ENCODE data around the gene SVIL.

SVIL gene

DNA sequence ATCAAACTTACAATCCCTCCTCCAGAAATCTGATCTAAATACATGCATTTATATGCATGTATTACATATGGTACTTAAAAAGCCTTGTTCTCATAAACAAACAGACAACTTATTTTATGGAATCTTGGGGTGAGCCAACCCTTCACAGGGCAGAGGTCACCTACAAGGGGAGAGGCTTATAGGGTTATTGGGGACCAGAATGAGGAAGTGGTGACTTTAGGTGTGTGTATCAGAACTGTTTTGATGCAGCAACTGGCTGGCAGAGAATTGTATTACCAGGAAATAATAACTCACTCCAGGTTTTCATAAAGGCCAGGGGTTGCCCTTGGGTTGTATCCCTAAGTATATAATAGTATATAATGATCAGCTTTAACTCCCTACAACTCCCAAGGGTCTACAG lies 91.1 kb downstream of the SVIL start:
- Histone ChIP-seq H3K27ac (peak overlapping the region in 1 of 2 donors; percentile 13), H3K27me3 (no peaks in the 10 kb centered on the region), H3K9me3 (no peaks in the 10 kb centered on the region), H3K4me1 (peaks cover 0 to 60% (median 24%) of the 10 kb centered on the region in 4 donors), H3K4me3 (no peak overlapping the region), H3K36me3 (peaks cover 8 to 28% (median 12%) of the 10 kb centered on the region in 3 donors)
- TF ChIP-seq, protein P1, sequence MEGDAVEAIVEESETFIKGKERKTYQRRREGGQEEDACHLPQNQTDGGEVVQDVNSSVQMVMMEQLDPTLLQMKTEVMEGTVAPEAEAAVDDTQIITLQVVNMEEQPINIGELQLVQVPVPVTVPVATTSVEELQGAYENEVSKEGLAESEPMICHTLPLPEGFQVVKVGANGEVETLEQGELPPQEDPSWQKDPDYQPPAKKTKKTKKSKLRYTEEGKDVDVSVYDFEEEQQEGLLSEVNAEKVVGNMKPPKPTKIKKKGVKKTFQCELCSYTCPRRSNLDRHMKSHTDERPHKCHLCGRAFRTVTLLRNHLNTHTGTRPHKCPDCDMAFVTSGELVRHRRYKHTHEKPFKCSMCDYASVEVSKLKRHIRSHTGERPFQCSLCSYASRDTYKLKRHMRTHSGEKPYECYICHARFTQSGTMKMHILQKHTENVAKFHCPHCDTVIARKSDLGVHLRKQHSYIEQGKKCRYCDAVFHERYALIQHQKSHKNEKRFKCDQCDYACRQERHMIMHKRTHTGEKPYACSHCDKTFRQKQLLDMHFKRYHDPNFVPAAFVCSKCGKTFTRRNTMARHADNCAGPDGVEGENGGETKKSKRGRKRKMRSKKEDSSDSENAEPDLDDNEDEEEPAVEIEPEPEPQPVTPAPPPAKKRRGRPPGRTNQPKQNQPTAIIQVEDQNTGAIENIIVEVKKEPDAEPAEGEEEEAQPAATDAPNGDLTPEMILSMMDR (IDR thresholded peaks at IDR 0.05), result no peak
- intact Hi-C loops (cut with DNase I; ENCODE audit: low total_unique reads), result loop anchor here (10.0 kb wide), 1 partner anchor 191 kb away; no protein-coding TSS in a partner anchor
- no peak for DNase-seq

DNA sequence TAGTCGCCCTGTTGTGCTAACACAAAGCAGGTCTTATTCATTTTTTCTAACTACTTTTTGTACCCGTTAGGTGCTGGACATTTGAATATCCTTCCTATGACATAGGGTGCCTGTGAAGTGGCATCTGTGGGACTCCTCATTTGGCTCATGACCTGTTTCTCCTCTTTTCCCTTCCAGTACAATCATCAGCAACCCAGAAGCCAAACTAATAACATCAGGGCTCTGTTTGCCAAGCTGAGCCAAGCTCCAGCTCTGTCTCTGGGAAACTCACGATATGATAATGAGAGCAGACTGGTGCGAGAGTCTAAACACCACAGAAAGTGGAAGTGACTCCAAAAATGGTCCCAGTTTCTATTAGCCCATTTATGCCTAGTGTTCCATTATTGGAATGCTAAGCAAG lies 92.0 kb downstream of the SVIL start:
- Histone ChIP-seq H3K27ac (peak overlapping the region in 1 of 2 donors; percentile 13), H3K4me1 (peaks cover 0 to 60% (median 24%) of the 10 kb centered on the region in 4 donors), H3K27me3 (no peaks in the 10 kb centered on the region), H3K36me3 (peaks cover 12 to 24% (median 14%) of the 10 kb centered on the region in 3 donors), H3K4me3 (no peak overlapping the region), H3K9me3 (no peaks in the 10 kb centered on the region)
- intact Hi-C loops (cut with DNase I; ENCODE audit: low total_unique reads), result loop anchor here (10.0 kb wide), 1 partner anchor 192 kb away; no protein-coding TSS in a partner anchor
- no peak for DNase-seq
- TF ChIP-seq, protein P1 (IDR thresholded peaks at IDR 0.05), result no peak

DNA sequence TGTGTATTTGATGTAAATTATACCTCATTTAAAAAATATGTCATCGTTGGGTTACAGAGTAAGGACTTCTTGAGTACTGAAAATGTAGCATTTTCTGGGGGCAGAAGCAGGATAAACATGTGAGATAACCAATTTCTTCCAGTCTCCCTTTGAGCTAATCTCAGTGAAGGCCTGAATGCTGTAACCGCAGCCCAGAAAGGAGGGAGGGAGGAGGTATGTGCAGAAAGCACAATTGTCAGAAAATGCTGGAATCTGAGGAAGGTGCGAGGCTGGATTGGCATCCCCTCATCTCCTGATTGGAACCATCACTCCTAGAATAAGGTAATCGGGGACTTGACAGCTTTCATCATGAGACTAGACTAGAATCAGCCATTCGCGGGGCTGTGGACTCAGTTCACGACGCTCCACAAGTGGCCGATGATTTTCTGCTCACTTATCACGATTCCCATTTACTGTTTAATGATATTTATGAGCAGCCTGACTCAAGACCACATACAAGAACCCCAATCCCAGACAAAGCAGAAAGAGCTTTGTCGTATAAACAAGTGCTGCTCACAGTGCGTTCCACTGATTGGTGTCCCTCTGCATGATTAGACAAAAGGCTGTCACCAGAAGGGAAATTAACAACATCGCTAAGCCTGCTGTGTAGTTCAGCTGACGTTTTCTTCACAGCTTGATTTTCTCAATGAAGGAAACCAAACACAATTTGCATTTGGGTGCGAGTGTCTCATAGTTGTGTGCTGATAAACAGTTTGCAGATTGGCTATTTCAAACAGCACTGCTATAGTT lies 93.2 kb downstream of the SVIL start:
- H3K27ac ChIP-seq, result no peak overlapping the region
- TF ChIP-seq, protein P1 (IDR thresholded peaks at IDR 0.05), result no peak
- peaks cover 0 to 61% (median 24%) of the 10 kb centered on the region in 4 donors for H3K4me1 ChIP-seq

DNA sequence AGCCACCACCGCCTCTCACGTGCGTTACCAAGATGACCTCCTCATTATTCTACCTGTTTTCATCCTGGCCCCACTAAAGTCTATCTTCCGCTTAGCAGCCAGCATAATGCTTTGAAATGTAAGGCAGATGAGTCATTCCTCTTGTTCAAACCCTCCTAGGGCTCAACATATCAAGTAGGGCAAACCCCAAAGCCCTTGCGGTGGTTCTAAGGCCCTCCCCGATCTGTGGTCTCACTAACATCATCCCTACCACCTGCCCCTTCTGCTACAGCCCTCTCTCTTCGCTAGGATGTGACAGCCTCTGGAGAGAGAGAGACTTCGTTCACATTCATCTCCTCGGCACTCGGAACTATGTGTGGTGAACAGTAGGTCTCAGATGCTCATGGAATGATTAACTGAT lies 94.8 kb downstream of the SVIL start:
- Histone ChIP-seq H3K4me3 (no peak overlapping the region), H3K4me1 (peaks cover 5 to 65% (median 32%) of the 10 kb centered on the region in 4 donors), H3K9me3 (no peaks in the 10 kb centered on the region), H3K27ac (no peak overlapping the region), H3K36me3 (peaks cover 11 to 23% (median 12%) of the 10 kb centered on the region in 3 donors), H3K27me3 (no peaks in the 10 kb centered on the region)
- no peak for DNase-seq
- intact Hi-C loops (cut with DNase I; ENCODE audit: low total_unique reads), result loop anchor here (10.0 kb wide), 1 partner anchor 195 kb away; no protein-coding TSS in a partner anchor
- TF ChIP-seq, protein P1 (IDR thresholded peaks at IDR 0.05), result no peak

More for the DNA sequence above, 93.2 kb downstream of the SVIL start:
- Histone ChIP-seq H3K27me3 (no peaks in the 10 kb centered on the region), H3K36me3 (peaks cover 12 to 24% (median 14%) of the 10 kb centered on the region in 3 donors), H3K9me3 (no peaks in the 10 kb centered on the region), H3K4me3 (no peak overlapping the region)
- intact Hi-C loops (cut with DNase I; ENCODE audit: low total_unique reads), result loop anchor here (10.0 kb wide), 1 partner anchor 193 kb away; no protein-coding TSS in a partner anchor
- DNase-seq, result no peak

DNA sequence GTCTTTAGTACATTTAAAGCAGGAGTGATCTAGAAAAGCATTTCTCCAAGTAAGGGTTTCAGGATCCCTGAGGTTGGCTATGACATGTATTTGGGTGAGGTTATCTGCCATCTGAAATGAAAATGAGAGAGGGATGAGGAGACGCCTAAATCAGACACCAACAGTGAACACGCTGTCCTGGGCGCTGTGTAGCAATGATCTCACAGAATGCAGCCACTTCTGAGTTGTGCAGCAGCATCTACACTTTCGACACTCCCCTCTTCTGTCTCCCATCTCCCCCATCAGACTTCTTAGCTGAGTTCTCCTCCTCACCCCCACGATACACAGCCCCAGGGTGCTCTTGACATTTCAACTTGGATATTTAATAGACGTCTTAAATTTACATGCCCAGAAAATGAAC lies 95.4 kb downstream of the SVIL start:
- H3K36me3 ChIP-seq, result peaks cover 11 to 19% (median 12%) of the 10 kb centered on the region in 3 donors
- no peaks in the 10 kb centered on the region for H3K27me3 ChIP-seq
- H3K4me1 ChIP-seq, result peaks cover 5 to 65% (median 30%) of the 10 kb centered on the region in 4 donors
- no peaks in the 10 kb centered on the region for H3K9me3 ChIP-seq
- intact Hi-C loops (cut with DNase I; ENCODE audit: low total_unique reads), result loop anchor here (10.0 kb wide), 1 partner anchor 45 kb away; no protein-coding TSS in a partner anchor
- no peak for DNase-seq
- H3K4me3 ChIP-seq, result no peak overlapping the region
- TF ChIP-seq, protein P1 (IDR thresholded peaks at IDR 0.05), result no peak
- no peak overlapping the region for H3K27ac ChIP-seq
